ENCODE results near the gene SNRPD2. TPM values are rescaled to one million over a fixed set of nuclear protein-coding genes. Genes with fewer than 3 reads are reported as not detected.
"Not testable (repeated sequence)": the region's sequence is repeated elsewhere in the genome, so short reads cannot be mapped to it uniquely, and the experiment has no call there.

Gene SNRPD2
- total RNA-seq, 1 experiment from 2014 or later, result 631 TPM

GRCh38 chr19:45692187-45693105 is 693 bp upstream of the SNRPD2 start, which contains the start of gene QPCTL:
Gene QPCTL, plus strand, starts transcription at chr19:45692666. Its CDS starts 38 bp downstream, at chr19:45692704.
- H3K9me3 ChIP-seq (ENCODE audit: low read length), result no peaks in the 10 kb centered on the region
- ChIA-PET POLR2A (ENCODE audit: unreplicated experiment) (interaction anchor here (0.6 to 1.0 kb wide), 4 partner anchors 77 to 170 kb away, joined by 3 to 10 read pairs (median 4); partner anchors contain the start of genes SIX5 and SYMPK), CTCF (interaction anchor here (0.5 to 1.3 kb wide), 5 partner anchors 50 to 161 kb away, joined by 4 to 8 read pairs (median 5); partner anchors contain the start of genes DMPK and SIX5)
- DNase-seq (peak; percentile 98), ATAC-seq (peak; percentile 91)
- TF ChIP-seq EZH2phosphoT487 (IDR thresholded peaks at IDR 0.05; ENCODE audit: borderline replicate concordance, low read length) (no peak), EZH2 (IDR thresholded peaks at IDR 0.05; ENCODE audit: low read length, unreplicated experiment) (no peak), CTCF (conservative IDR thresholded peaks at IDR 0.05; ENCODE audit: low read depth, low read length) (no peak)
- H3K4me2 ChIP-seq (ENCODE audit: low read length), result peak within 1 kb of the TSS; percentile 98
- BruUV-seq (replicated peaks), result no TSS peak
- H3K27me3 ChIP-seq (ENCODE audit: low read length), result no peaks in the 10 kb centered on the region
- peaks cover 5% of the 10 kb centered on the region; the same call in 1 of the 2 replicates for H3K4me1 ChIP-seq (ENCODE audit: insufficient read depth, low read length)
- H3K79me2 ChIP-seq (ENCODE audit: low read length), result peaks cover 33% of the 10 kb centered on the region
- H3K36me3 ChIP-seq (ENCODE audit: low read depth, low read length), result peaks cover 8% of the 10 kb centered on the region; the same call in 1 of the 2 replicates
- H3K27ac ChIP-seq (ENCODE audit: low read length), result peak within 1 kb of the TSS; percentile 76
- peak within 1 kb of the TSS; percentile 97 for H3K9ac ChIP-seq (ENCODE audit: low read length)
- H3K4me3 ChIP-seq (ENCODE audit: low read length), result peak within 1 kb of the TSS; percentile 84
- no peaks in the 10 kb centered on the region for H3K9me2 ChIP-seq (replicated peaks; ENCODE audit: low read length)
- intact Hi-C loops (cut with micrococcal nuclease), result loop anchor here (1.0 kb wide), 1 partner anchor 78 kb away; no protein-coding TSS in a partner anchor
- no peaks in the 10 kb centered on the region for H3F3A ChIP-seq (ENCODE audit: low read length, unreplicated experiment)
- 0 out of 2 replicates have a peak, but pooled peaks cover 3% of the 10 kb centered on the region for H4K20me1 ChIP-seq (ENCODE audit: low read length)
- H2AFZ ChIP-seq (ENCODE audit: low read length), result peak within 1 kb of the TSS; percentile 92

DNA sequence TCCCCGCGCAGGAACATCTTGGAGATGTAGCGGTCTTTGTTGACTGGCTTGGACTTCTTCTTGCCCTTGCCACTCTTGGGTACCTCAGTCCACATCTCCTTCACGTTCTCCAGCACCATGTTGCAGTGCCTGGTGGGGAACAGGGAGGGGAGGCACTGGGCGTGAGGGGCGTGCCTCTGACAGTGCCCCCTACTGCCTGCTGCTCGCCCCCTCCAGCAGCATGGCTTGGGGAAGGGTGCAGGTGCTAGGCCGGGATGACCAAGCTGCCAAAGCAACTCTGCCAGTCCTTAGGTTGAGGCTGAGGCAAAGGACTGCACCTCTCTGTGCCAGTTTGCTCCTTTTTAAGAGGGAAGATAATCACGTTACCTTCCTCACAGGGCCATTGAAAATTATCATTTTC is 4.2 kb downstream of the SNRPD2 start:
- no peak overlapping the region for H3K4me2 ChIP-seq (ENCODE audit: low read length)
- no peaks in the 10 kb centered on the region for H3K27me3 ChIP-seq (ENCODE audit: low read length)
- no TSS peak for BruUV-seq (replicated peaks)
- POLR2A ChIA-PET (ENCODE audit: unreplicated experiment), result no interaction called here
- no peak overlapping the region for H3K9ac ChIP-seq (ENCODE audit: low read length)
- H3F3A ChIP-seq (ENCODE audit: low read length, unreplicated experiment), result no peaks in the 10 kb centered on the region
- H3K4me1 ChIP-seq (ENCODE audit: insufficient read depth, low read length), result no peaks in the 10 kb centered on the region
- DNase-seq (no peak), ATAC-seq (no peak)
- CTCF ChIA-PET, result no interaction called here
- no peak for TF ChIP-seq EZH2 (IDR thresholded peaks at IDR 0.05; ENCODE audit: low read length, unreplicated experiment)
- no peak for TF ChIP-seq EZH2phosphoT487 (IDR thresholded peaks at IDR 0.05; ENCODE audit: borderline replicate concordance, low read length)
- TF ChIP-seq CTCF (conservative IDR thresholded peaks at IDR 0.05; ENCODE audit: low read depth, low read length), result no peak
- H3K9me2 ChIP-seq (replicated peaks; ENCODE audit: low read length), result no peaks in the 10 kb centered on the region
- peaks cover 22% of the 10 kb centered on the region for H3K79me2 ChIP-seq (ENCODE audit: low read length)
- no peaks in the 10 kb centered on the region for H3K9me3 ChIP-seq (ENCODE audit: low read length)
- no peak overlapping the region for H3K27ac ChIP-seq (ENCODE audit: low read length)
- peaks cover 16% of the 10 kb centered on the region for H3K36me3 ChIP-seq (ENCODE audit: low read depth, low read length)
- no peaks in the 10 kb centered on the region for H4K20me1 ChIP-seq (ENCODE audit: low read length)
- intact Hi-C loops (cut with micrococcal nuclease), result no loop called here
- H3K4me3 ChIP-seq (ENCODE audit: low read length), result no peak overlapping the region
- no peak overlapping the region for H2AFZ ChIP-seq (ENCODE audit: low read length)

GRCh38 chr19:45685045-45685444 is 6.7 kb downstream of the SNRPD2 start:
- H3F3A ChIP-seq (ENCODE audit: low read length, unreplicated experiment); H3K9me3 ChIP-seq (ENCODE audit: low read length); H3K79me2 ChIP-seq (ENCODE audit: low read length); intact Hi-C loops (cut with micrococcal nuclease); BruUV-seq (replicated peaks); H3K4me2 ChIP-seq (ENCODE audit: low read length); H3K9ac ChIP-seq (ENCODE audit: low read length); H4K20me1 ChIP-seq (ENCODE audit: low read length); POLR2A ChIA-PET (ENCODE audit: unreplicated experiment); H3K27ac ChIP-seq (ENCODE audit: low read length); H3K27me3 ChIP-seq (ENCODE audit: low read length); ATAC-seq; H3K4me1 ChIP-seq (ENCODE audit: insufficient read depth, low read length); H2AFZ ChIP-seq (ENCODE audit: low read length); CTCF ChIA-PET; H3K9me2 ChIP-seq (replicated peaks; ENCODE audit: low read length); H3K4me3 ChIP-seq (ENCODE audit: low read length); DNase-seq: not testable (repeated sequence)
- peaks cover 16% of the 10 kb centered on the region for H3K36me3 ChIP-seq (ENCODE audit: low read depth, low read length)

All from PC-3 (cell line).